ENCODE data around the gene AOC3. TPM values are rescaled to one million over a fixed set of nuclear protein-coding genes. Genes with fewer than 3 reads are reported as not detected.
A peak's percentile ranks its signal among the peaks of the same experiment; 100 is the strongest.

The AOC3 gene
- total and polyA plus RNA-seq, 12 donors: 21.6 to 133 (median 81.1) TPM

GRCh38 chr17:42835732-42836131 lies 15.3 kb upstream of the AOC3 start:
- intact Hi-C loops (cut with DNase I): no loop called here

GRCh38 chr17:42841975-42842685 lies 8.9 kb upstream of the AOC3 start:
- no peak for TF ChIP-seq POLR2A (IDR thresholded peaks at IDR 0.05)
- TF ChIP-seq CTCF (IDR thresholded peaks at IDR 0.05): no peak
- Histone ChIP-seq H3K36me3 (replicated peaks in 1 of 2) (peaks cover 0 to 73% of the 10 kb centered on the region in 2 donors), H3K4me3 (no peak overlapping the region), H3K27me3 (no peaks in the 10 kb centered on the region), H3K27ac (no peak overlapping the region), H3K4me1 (replicated peaks in 1 of 2) (peaks cover 0 to 17% of the 10 kb centered on the region in 2 donors), H3K9me3 (replicated peaks in 1 of 3) (no peaks in the 10 kb centered on the region)
- WGBS, 4 donors: 69 to 72% (median 70%) methylated on average over 11 of the region's 11 CpGs
- peak in 1 of 7 donors; percentile 42 for DNase-seq
- intact Hi-C loops (cut with DNase I): loop anchor here (5.0 to 10.0 kb wide), 2 partner anchors 95 to 153 kb away; partner anchors contain the start of gene RPL27 (in 1 of the 2)

More at GRCh38 chr17:42835732-42836131, 15.3 kb upstream of the AOC3 start:
- Histone ChIP-seq H3K36me3 (replicated peaks in 1 of 2) (peaks cover 0 to 57% of the 10 kb centered on the region in 2 donors), H3K27me3 (no peaks in the 10 kb centered on the region), H3K9me3 (replicated peaks in 1 of 3) (no peaks in the 10 kb centered on the region), H3K4me3 (no peak overlapping the region), H3K27ac (no peak overlapping the region), H3K4me1 (replicated peaks in 1 of 2) (peaks cover 18 to 22% of the 10 kb centered on the region in 2 donors)
- WGBS, 4 donors: 93 to 99% (median 96%) methylated on average over 6 of the region's 6 CpGs
- no peak for DNase-seq
- TF ChIP-seq POLR2A (IDR thresholded peaks at IDR 0.05) (no peak), CTCF (IDR thresholded peaks at IDR 0.05) (no peak)

- Histone ChIP-seq H3K4me3 (no peak overlapping the region), H3K27ac (peak overlapping the region in 2 of 5 donors; percentile 19 to 35), H3K27me3 (no peaks in the 10 kb centered on the region), H3K36me3 (replicated peaks in 1 of 2) (peaks cover 0 to 60% of the 10 kb centered on the region in 2 donors), H3K9me3 (replicated peaks in 1 of 3) (no peaks in the 10 kb centered on the region), H3K4me1 (replicated peaks in 1 of 2) (peaks cover 0 to 21% of the 10 kb centered on the region in 2 donors)
- WGBS, 4 donors: 30 to 36% (median 33%) methylated on average over 6 of the region's 6 CpGs
- TF ChIP-seq CTCF (IDR thresholded peaks at IDR 0.05) (peak; percentile 70 to 99 (median 96)), POLR2A (IDR thresholded peaks at IDR 0.05) (no peak)
- intact Hi-C loops (cut with DNase I): loop anchor here (5.0 to 10.0 kb wide), 2 partner anchors 94 to 151 kb away; partner anchors contain the start of gene RPL27 (in 1 of the 2)
- DNase-seq: peak; percentile 35 to 68 (median 53)
Measured at GRCh38 chr17:42843358-42843934, 7.6 kb upstream of the AOC3 start.

GRCh38 chr17:42844271-42844670 lies 6.7 kb upstream of the AOC3 start, which contains the start of gene AOC2:
Gene AOC2, plus strand, starts transcription at chr17:42844580. Its CDS starts 47 bp downstream, at chr17:42844627.
- TF ChIP-seq POLR2A (IDR thresholded peaks at IDR 0.05) (no peak), CTCF (IDR thresholded peaks at IDR 0.05) (no peak)
- 37 to 54% (median 46%) methylated on average over 3 to 4 of the region's 4 CpGs for WGBS, 4 donors
- peaks cover 0 to 52% of the 10 kb centered on the region in 2 donors for H3K36me3 ChIP-seq (replicated peaks in 1 of 2)
- no peaks in the 10 kb centered on the region for H3K9me3 ChIP-seq (replicated peaks in 1 of 3)
- peak within 1 kb of the TSS in 2 of 5 donors; percentile 19 to 80 for H3K27ac ChIP-seq
- no peak within 1 kb of the TSS for H3K4me3 ChIP-seq
- H3K4me1 ChIP-seq (replicated peaks in 1 of 2): peaks cover 0 to 21% of the 10 kb centered on the region in 2 donors
- intact Hi-C loops (cut with DNase I): loop anchor here (5.0 to 10.0 kb wide), 2 partner anchors 93 to 151 kb away; partner anchors contain the start of gene RPL27 (in 1 of the 2)
- DNase-seq: peak in 2 of 7 donors; percentile 41 to 53
- no peaks in the 10 kb centered on the region for H3K27me3 ChIP-seq

Data from adrenal gland (tissue), 12 donors.